Stimulated activated CD8-positive, alpha-beta memory T cell treated with anti-CD3 and anti-CD28 coated beads, Interleukin-4, amount 100 ng/mL, for 4 hours (primary cell): ENCODE data around the gene SLC22A16.

Experiments
- DNase-seq, 2 donors: peaks; one replicate each; pipeline ENCODE4 v3.0.0-alpha.2; 2020; ENCODE audit warnings: low read depth in 2 of 2, low spot score in 1 of 2

SLC22A16 gene

DNA sequence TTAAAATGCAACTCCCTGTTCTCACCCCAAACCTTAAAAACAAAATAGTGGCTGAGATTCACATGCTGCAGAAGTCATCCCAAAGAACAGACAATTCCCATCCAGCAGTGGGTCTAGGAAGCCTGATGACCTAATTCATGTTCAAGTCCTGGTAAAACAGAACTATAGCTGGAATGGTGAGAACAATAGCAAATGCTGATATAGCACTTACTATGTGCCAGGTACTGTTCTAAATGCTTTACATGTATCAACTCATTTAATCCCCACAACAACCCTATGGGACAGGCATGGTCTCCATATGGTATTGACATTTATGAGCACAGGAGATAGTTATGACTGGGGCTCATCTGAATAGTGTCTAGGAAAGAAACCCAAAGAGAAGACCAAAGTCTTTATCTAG, 66.6 kb downstream of the SLC22A16 start:
- DNase-seq, result no peak

DNA sequence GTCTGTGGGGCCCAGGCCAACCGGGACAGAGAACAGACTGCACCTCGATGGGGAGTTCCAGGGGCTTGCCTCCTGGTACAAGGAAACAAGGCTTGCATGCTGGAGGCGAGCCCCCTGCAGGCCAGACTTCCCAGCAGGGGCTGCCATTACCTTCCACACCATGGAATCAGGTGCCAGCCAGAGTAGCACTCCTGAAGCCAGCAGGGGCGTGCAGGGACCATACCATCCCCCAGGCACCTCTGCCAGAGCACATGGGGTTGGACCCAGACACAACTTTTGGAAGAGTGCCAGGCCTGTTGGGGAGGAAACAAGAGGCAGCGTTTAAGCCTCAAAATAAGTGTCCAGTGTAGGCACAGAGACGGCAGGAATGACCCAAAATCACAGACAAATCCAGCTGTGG, 67.5 kb downstream of the SLC22A16 start:
- DNase-seq, result no peak

DNA sequence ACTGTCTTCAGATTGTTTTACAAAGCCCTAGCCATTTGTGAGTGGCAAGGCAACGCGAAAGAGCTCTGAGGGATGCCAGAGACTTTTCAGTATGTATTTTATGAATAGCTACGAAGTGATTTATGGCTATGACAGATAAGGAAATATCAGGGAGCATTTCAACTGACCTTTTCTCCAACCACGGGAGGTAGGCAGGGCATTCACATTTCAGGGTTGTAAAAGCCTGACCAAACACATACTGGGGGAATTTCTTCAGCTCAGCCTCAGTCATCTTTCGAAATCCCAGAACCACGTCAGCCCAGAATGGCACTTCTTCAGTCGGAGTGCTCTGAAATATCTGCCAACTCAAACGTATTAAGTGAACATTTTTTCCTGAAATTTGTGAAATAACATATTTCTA, 71.8 kb downstream of the SLC22A16 start:
- no peak for DNase-seq

DNA sequence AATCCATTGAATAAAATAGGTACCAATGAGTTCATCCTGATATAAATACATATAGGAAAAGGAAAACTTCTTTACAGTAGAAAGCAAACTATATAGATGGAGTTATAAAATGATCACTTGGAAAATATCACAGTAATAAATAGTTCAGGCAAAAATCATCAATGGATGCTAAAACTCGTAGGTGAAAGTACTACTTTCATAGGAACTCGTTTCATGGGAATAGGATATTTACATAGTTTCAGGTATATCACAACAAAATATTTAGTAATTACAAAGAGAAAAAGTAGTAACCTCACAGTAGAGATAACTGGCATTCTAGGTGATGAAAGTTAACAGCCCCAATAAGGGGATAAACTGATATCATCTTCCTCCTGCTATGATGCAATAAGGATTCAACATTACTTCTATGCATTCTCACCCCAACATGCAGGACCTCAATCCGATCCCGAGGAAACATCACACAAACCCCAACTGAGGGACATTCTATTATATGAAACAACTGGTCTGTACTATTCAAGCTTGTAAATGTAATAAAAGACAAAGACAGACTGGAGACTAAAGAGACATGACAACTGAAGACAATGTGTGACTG, 74.7 kb downstream of the SLC22A16 start:
- no peak for DNase-seq

DNA sequence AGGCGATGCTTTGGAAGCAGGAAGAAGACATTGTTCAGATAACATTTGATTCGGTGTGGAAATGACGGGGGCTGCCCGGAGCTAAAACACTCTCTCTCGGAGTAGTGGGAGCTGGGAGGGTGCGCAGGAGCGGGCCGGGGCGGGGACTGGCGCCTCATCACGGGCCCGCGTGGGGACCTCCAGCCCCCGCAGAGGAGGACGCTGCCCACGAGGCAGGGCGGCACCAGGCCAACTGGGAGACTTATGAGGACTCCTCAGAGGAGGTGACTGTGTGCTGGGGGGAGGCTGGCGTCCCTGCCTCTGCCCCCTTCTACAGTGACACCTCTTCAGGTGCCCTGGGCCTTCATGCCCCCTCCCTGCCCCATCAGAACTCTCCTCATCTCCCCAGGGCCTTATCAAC, 76.2 kb downstream of the SLC22A16 start:
- no peak for DNase-seq

DNA sequence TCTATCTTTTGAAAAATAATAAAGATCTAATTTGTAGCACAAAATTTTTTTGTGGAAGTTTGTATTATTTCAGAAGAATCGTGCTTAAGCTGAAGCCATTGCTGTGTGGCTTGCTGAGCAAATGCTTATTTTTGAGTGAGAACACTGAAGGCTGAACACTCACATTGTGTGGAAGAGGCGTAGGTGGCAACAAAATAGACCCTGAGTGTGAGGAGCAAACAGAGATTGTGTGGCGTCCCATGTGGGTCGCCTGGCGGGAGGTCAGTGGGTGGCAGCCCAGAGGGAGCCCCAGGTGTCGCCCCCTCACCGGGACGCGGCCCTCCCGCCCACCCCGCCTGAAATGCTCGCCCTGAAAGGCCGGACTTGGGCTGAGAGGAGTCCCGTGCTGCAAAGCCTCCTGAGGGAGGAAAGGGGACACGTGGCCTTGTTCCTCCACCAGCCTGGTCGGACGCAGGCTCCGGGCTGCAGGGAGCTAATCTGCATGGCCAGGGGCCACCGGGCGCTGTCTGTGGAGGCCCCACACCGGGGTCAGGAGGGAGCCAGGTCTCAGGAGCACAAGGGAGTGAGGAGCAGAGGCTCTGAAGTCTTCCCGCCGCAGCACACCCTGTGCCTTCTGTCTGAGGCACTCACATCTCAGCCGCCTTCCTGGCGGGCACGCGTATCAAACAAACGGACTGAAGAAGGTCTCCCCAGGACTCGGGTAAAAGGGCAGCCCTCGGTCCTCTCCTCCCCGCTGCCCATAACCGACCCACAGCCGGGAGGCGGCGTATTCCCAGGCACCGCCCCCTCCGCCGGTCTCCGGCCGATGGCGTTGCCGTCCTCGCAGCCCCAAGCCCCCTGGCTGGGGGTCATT, 77.0 kb downstream of the SLC22A16 start:
- DNase-seq, result no peak

DNA sequence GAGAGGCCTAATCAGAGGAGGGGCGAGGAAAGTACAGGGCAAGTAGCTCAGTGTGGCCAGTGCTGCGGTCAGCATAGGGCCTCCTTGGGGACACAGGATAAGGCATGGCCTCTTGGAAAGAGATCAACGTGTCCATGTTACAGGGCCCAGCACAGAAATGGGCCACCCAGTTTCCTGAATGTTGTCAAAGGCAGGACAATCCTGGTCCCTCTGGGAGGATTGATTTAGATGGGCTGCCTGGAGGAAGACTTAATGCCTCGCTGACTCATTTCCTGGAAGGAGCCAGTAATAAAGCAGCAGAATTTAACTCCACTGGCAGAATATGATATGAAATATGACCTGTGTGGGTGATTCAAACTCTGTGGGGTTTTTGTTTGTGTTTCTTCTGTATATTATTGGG, 77.6 kb downstream of the SLC22A16 start:
- DNase-seq, result no peak

DNA sequence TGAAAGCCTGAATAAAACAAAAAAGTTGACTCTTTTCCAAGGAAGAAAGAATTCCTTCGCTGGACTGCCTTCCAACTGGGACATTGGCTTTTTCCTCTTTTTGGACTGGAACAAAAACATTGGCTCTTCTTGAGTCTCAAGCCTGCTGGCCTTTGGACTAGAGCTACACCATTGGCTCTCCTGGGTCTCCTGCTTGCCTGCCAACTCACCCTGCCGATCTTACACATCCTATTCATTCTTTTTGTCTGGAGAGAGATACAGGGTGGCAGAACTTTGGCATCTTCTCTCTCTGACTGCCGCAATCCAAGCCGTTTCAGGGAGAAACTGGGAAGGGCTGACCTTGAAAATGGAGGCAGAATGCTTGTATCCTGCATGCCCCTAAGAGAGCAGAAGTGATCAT, 81.2 kb downstream of the SLC22A16 start:
- no peak for DNase-seq

DNA sequence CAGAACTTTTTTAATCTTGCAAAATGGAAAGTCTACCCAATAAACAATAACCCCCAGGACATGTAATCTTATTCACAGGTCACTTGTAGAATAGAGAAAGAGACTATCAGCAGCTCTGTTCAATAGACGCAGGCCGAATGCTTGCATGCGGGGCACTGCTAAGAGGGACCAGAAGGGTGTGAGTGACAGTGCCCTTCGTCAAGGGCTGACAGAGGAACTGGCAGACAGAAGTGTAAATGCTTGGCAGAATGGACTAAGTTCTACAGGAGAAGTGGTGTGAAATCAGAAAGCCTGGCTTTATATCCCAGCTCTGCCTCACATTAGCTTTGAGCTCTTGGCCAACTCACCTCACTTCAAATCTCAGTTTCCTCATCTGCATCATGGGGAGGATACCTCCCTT, 82.0 kb downstream of the SLC22A16 start:
- DNase-seq, result no peak

DNA sequence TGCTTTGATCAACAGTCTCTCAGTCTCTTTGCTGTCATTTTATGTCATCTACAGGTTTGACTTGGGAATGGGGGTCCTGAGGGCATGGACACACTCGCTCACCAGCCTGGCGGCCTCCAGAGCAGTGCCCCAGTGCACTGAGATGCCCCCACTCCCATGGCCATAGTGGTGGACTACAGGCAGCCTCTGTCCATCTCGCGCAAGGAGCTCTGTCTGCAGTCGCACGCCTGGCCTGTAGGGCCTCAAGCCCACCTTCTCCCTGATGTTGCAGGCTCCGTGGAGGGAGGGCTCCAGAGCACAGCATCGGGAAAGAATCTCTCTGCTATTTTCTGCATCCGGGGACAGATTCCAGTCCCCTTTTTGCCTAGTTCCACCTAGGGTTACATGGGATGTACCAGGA, 83.7 kb downstream of the SLC22A16 start:
- DNase-seq, result no peak

DNA sequence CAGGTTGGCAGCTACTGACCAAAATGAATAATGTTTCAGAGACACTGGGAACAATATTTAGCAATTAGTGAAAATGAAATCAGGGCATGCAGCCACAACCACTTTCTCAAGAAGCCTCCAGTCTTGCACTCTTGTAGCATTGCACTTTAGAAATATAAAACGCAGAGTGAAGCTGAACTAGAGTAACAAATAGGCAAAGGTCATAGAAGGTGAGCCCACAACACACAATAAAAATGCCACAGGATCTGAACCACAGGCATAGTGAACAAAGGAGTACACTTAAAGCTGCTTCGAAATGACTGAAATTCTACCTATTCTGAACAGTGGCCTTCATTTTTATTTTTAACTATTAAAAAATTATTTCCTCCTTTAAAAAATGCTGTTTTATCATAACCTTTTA, 86.0 kb downstream of the SLC22A16 start:
- no peak for DNase-seq

DNA sequence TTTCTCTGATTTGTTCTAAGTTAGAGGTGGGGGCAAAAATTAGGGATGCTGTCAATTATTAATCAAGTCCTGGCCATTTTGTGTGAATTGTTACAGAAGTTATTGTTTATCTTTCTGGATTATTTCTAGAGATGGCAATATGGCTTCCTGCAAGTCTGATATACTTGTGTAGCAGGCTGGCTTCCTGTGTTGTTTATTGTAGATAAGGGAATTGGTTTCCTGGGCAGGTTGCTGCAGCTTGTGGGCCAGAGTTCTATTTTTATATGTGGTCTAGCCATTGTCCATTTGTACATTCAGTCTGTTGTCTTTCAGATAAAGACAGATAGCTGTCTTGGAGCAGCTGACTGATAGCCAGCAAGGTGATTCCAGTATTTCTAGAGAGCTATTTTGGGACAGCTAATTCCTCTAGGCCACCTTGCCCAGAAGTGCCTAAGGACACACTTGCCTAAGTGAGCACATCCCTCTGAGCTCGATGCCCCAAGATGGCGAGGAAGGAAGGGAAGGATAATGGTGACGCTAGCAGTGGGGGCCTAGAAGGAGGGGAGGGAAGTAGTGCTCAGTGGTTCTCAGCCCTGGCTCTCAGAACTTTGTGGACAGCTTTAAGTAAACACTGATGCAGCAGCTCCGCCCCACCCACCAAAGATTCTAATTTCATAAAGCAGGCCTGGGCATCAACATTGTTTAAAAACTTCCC, 86.6 kb downstream of the SLC22A16 start:
- DNase-seq, result no peak

DNA sequence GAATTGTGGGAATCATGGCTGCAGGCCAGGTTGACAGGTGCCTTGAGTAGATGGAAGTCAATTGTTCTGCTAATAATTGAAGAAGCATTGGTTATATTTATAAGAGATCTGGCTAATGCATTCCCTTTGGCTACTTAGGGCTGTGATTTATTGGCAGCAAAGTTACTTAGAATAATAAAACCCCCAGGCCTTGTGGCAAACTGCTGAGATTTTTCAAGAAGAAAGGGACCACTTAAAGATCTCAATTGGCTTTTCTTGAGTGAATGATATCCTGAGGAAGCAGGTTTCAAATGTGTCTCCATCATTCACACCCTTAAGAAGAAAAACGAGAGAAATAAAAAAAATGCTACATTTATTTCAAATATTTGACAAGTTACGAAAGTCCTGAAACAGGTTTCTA, 88.4 kb downstream of the SLC22A16 start:
- DNase-seq, result no peak

DNA sequence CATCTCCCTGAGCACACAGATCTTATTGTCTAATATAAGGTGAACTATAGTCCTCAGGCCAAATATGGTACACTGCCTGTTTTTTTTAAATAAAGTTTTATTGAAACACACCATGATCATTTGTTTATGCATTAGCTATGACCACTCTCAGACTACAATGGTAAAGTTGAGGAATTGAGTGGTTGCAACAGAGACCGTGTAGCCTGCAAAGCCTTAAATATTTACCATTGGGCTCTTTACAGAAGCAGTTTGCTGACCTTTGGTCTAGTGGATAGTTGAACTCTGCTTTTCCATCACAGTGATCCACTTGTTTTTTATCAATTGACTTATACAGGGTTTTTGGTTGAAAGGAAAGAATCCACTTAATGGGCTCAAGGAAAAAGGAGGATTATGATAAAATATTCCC, 91.0 kb downstream of the SLC22A16 start:
- DNase-seq, result no peak

DNA sequence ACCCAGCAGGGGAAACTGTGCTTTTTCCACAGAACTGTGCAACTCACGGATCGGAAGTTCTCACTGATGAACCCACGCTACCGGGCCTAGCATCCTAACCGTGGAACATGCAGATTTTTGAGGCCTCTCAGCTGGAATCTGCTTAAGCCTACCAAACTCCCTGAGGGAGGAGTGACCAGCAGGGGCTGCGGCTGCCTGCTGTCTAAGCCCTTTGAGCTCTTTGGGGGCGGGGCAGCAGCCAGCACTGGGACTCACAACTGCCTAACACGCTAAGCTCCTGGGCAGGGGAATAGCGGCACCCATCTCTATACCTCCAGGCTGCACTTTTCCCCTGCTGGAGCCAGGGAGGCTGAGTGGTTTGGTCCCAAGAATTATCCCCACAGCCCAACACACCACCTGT, 97.9 kb downstream of the SLC22A16 start:
- no peak for DNase-seq
